Stimulated activated CD4-positive, alpha-beta T cell treated with anti-CD3 and anti-CD28 coated beads, Interleukin-15, amount 100 ng/mL, for 24 hours (primary cell): ENCODE data around the gene MLKL.
"Not testable (repeated sequence)": the region's sequence is repeated elsewhere in the genome, so short reads cannot be mapped to it uniquely, and the experiment has no call there.

ENCODE experiments used
- DNase-seq: peaks from one replicate; pipeline ENCODE4 v3.0.0-alpha.2; 2020

The MLKL gene

GRCh38 chr16:74695450-74696422, 4.9 kb downstream of the MLKL start:
- peak; percentile 62 for DNase-seq

- DNase-seq, result no peak
Measured at GRCh38 chr16:74691093-74691855, 9.4 kb downstream of the MLKL start.

- no peak for DNase-seq
Measured at GRCh38 chr16:74682556-74682955, 18.1 kb downstream of the MLKL start.

- DNase-seq, result no peak
Measured at GRCh38 chr16:74680681-74681080, 20.0 kb downstream of the MLKL start.

- no peak for DNase-seq
Measured at GRCh38 chr16:74679983-74680382, 20.7 kb downstream of the MLKL start.

GRCh38 chr16:74677868-74678267, 22.8 kb downstream of the MLKL start:
- DNase-seq, result no peak

- DNase-seq, result no peak
Measured at GRCh38 chr16:74673876-74674275, 26.8 kb downstream of the MLKL start.

GRCh38 chr16:74668877-74669276, 31.8 kb downstream of the MLKL start:
- DNase-seq, result not testable (repeated sequence)

- DNase-seq, result peak; percentile 61
Measured at GRCh38 chr16:74667255-74667700, 33.4 kb downstream of the MLKL start.

- DNase-seq, result peak; percentile 96
Measured at GRCh38 chr16:74666425-74667254, 34.0 kb downstream of the MLKL start, which contains the start of gene RFWD3. RFWD3 (minus strand) TSS chr16:74666877; CDS start chr16:74661449, 5,428 bp downstream.

GRCh38 chr16:74666010-74666421, 34.6 kb downstream of the MLKL start:
- DNase-seq, result no peak

GRCh38 chr16:74661064-74661463, 39.6 kb downstream of the MLKL start:
- no peak for DNase-seq

GRCh38 chr16:74660383-74660782, 40.3 kb downstream of the MLKL start:
- DNase-seq, result no peak

GRCh38 chr16:74659041-74659440, 41.6 kb downstream of the MLKL start:
- no peak for DNase-seq

GRCh38 chr16:74657870-74658642, 42.6 kb downstream of the MLKL start:
- DNase-seq, result no peak

GRCh38 chr16:74654536-74655050, 46.1 kb downstream of the MLKL start:
- DNase-seq, result no peak

- DNase-seq, result not testable (repeated sequence)
Measured at GRCh38 chr16:74652883-74653282, 47.8 kb downstream of the MLKL start.

GRCh38 chr16:74652249-74652648, 48.4 kb downstream of the MLKL start:
- DNase-seq, result no peak

- DNase-seq, result no peak
Measured at GRCh38 chr16:74651841-74652240, 48.8 kb downstream of the MLKL start.

- DNase-seq, result no peak
Measured at GRCh38 chr16:74650966-74651567, 49.6 kb downstream of the MLKL start.

- no peak for DNase-seq
Measured at GRCh38 chr16:74649839-74650504, 50.7 kb downstream of the MLKL start.
